ENCODE data around the gene MYB. TPM values are rescaled to one million over a fixed set of nuclear protein-coding genes. Genes with fewer than 3 reads are reported as not detected.
A peak's percentile ranks its signal among the peaks of the same experiment; 100 is the strongest.

The MYB gene
- total and polyA plus RNA-seq, 2 of the 13 experiments (the other 11 are each of a cell fraction or from before 2014, with no cell fraction given), result 0.04 to 0.20 TPM

DNA sequence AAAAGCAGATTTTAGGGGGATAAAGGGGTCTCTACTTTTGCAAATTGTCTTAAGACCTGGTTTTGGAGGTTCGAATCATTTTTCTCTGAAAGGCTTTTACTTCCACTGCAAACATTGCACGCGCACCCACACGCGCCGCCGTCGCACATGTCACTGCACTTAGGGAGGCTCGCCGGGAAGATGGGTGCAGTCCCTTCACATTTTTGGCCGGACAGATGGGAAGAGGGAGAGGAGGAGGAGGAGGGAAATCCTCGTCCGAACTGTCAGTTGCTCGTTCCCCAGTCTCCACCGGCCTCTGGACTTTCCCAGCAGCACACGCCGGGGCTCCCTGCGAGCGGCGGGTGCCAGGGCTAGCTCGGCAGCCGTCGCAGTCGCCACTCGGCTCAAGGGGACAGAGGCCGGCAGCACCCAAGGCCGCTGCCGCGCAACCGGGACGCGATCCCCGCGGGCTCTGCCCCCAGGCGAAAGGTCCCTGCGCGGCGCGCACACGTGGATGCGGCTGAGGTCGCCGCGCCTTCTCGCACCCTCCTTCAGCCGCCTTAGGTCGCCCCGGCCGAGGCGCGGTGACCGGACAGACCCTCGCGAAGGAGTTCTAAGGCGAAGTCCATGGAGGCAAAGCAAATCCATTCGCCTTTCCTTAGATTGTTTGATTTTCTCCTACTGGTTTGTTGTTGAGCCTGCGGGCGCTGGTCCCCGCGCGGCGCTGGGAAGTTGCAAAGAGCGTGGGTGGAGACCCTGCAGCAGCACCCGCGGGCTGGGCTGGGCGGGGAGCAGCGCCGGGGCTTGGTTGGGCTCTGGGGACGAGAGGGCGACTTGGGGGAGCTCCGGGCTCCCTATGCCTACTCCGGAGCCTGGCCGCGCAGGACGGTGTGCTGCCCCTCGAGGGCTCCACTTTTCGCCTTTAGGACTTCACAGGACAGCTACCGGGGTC, 1.2 kb downstream of the MYB start (continued):
- TF ChIP-seq HDAC1 (CRISPR knock-in tag; IDR thresholded peaks at IDR 0.05) (peak; percentile 55; the same call in 1 of the 2 replicates), ZFYVE20 (CRISPR knock-in tag; IDR thresholded peaks at IDR 0.05; ENCODE audit: borderline replicate concordance, low read depth) (0 out of 2 replicates have a peak, but pooled peaks have one; percentile 13), ARNT2 (CRISPR knock-in tag; IDR thresholded peaks at IDR 0.05; ENCODE audit: low read depth) (peak; percentile 74), ARHGAP35 (CRISPR knock-in tag; IDR thresholded peaks at IDR 0.05; ENCODE audit: borderline replicate concordance) (0 out of 2 replicates have a peak, but pooled peaks have one; percentile 61), HOXA5 (CRISPR knock-in tag; IDR thresholded peaks at IDR 0.05) (peak; percentile 71; the same call in 1 of the 2 replicates), NCOA5 (CRISPR knock-in tag; IDR thresholded peaks at IDR 0.05) (0 out of 2 replicates have a peak, but pooled peaks have one; percentile 58), SMC3 (IDR thresholded peaks at IDR 0.05; ENCODE audit: low read length) (no peak)
- TF ChIP-seq, protein P1, sequence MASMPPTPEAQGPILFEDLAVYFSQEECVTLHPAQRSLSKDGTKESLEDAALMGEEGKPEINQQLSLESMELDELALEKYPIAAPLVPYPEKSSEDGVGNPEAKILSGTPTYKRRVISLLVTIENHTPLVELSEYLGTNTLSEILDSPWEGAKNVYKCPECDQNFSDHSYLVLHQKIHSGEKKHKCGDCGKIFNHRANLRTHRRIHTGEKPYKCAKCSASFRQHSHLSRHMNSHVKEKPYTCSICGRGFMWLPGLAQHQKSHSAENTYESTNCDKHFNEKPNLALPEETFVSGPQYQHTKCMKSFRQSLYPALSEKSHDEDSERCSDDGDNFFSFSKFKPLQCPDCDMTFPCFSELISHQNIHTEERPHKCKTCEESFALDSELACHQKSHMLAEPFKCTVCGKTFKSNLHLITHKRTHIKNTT (CRISPR knock-in tag; IDR thresholded peaks at IDR 0.05), result no peak
- TF ChIP-seq, protein P2, sequence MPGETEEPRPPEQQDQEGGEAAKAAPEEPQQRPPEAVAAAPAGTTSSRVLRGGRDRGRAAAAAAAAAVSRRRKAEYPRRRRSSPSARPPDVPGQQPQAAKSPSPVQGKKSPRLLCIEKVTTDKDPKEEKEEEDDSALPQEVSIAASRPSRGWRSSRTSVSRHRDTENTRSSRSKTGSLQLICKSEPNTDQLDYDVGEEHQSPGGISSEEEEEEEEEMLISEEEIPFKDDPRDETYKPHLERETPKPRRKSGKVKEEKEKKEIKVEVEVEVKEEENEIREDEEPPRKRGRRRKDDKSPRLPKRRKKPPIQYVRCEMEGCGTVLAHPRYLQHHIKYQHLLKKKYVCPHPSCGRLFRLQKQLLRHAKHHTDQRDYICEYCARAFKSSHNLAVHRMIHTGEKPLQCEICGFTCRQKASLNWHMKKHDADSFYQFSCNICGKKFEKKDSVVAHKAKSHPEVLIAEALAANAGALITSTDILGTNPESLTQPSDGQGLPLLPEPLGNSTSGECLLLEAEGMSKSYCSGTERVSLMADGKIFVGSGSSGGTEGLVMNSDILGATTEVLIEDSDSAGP (CRISPR knock-in tag; IDR thresholded peaks at IDR 0.05; ENCODE audit: borderline replicate concordance), result no peak
- TF ChIP-seq, protein P3, sequence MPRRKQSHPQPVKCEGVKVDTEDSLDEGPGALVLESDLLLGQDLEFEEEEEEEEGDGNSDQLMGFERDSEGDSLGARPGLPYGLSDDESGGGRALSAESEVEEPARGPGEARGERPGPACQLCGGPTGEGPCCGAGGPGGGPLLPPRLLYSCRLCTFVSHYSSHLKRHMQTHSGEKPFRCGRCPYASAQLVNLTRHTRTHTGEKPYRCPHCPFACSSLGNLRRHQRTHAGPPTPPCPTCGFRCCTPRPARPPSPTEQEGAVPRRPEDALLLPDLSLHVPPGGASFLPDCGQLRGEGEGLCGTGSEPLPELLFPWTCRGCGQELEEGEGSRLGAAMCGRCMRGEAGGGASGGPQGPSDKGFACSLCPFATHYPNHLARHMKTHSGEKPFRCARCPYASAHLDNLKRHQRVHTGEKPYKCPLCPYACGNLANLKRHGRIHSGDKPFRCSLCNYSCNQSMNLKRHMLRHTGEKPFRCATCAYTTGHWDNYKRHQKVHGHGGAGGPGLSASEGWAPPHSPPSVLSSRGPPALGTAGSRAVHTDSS (CRISPR knock-in tag; conservative IDR thresholded peaks at IDR 0.05), result 0 out of 2 replicates have a peak, but pooled peaks have one; percentile 39
- TF ChIP-seq, protein P4, sequence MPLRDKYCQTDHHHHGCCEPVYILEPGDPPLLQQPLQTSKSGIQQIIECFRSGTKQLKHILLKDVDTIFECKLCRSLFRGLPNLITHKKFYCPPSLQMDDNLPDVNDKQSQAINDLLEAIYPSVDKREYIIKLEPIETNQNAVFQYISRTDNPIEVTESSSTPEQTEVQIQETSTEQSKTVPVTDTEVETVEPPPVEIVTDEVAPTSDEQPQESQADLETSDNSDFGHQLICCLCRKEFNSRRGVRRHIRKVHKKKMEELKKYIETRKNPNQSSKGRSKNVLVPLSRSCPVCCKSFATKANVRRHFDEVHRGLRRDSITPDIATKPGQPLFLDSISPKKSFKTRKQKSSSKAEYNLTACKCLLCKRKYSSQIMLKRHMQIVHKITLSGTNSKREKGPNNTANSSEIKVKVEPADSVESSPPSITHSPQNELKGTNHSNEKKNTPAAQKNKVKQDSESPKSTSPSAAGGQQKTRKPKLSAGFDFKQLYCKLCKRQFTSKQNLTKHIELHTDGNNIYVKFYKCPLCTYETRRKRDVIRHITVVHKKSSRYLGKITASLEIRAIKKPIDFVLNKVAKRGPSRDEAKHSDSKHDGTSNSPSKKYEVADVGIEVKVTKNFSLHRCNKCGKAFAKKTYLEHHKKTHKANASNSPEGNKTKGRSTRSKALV (CRISPR knock-in tag; IDR thresholded peaks at IDR 0.05), result peak; percentile 92
- TF ChIP-seq, protein P5, sequence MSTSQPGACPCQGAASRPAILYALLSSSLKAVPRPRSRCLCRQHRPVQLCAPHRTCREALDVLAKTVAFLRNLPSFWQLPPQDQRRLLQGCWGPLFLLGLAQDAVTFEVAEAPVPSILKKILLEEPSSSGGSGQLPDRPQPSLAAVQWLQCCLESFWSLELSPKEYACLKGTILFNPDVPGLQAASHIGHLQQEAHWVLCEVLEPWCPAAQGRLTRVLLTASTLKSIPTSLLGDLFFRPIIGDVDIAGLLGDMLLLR (CRISPR knock-in tag; IDR thresholded peaks at IDR 0.05), result 0 out of 2 replicates have a peak, but pooled peaks have one; percentile 33
- TF ChIP-seq, protein P6, sequence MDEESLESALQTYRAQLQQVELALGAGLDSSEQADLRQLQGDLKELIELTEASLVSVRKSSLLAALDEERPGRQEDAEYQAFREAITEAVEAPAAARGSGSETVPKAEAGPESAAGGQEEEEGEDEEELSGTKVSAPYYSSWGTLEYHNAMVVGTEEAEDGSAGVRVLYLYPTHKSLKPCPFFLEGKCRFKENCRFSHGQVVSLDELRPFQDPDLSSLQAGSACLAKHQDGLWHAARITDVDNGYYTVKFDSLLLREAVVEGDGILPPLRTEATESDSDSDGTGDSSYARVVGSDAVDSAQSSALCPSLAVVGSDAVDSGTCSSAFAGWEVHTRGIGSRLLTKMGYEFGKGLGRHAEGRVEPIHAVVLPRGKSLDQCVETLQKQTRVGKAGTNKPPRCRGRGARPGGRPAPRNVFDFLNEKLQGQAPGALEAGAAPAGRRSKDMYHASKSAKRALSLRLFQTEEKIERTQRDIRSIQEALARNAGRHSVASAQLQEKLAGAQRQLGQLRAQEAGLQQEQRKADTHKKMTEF (CRISPR knock-in tag; IDR thresholded peaks at IDR 0.05), result no peak
- TF ChIP-seq, protein P7, sequence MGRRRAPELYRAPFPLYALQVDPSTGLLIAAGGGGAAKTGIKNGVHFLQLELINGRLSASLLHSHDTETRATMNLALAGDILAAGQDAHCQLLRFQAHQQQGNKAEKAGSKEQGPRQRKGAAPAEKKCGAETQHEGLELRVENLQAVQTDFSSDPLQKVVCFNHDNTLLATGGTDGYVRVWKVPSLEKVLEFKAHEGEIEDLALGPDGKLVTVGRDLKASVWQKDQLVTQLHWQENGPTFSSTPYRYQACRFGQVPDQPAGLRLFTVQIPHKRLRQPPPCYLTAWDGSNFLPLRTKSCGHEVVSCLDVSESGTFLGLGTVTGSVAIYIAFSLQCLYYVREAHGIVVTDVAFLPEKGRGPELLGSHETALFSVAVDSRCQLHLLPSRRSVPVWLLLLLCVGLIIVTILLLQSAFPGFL (CRISPR knock-in tag; IDR thresholded peaks at IDR 0.05), result no peak
- TF ChIP-seq, protein P8, sequence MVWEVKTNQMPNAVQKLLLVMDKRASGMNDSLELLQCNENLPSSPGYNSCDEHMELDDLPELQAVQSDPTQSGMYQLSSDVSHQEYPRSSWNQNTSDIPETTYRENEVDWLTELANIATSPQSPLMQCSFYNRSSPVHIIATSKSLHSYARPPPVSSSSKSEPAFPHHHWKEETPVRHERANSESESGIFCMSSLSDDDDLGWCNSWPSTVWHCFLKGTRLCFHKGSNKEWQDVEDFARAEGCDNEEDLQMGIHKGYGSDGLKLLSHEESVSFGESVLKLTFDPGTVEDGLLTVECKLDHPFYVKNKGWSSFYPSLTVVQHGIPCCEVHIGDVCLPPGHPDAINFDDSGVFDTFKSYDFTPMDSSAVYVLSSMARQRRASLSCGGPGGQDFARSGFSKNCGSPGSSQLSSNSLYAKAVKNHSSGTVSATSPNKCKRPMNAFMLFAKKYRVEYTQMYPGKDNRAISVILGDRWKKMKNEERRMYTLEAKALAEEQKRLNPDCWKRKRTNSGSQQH (CRISPR knock-in tag; IDR thresholded peaks at IDR 0.05; ENCODE audit: low read depth), result no peak
